ENCODE measurements around the gene TAGAP. TPM values are rescaled to one million over a fixed set of nuclear protein-coding genes. Genes with fewer than 3 reads are reported as not detected.
"Not testable (repeated sequence)": the region's sequence is repeated elsewhere in the genome, so short reads cannot be mapped to it uniquely, and the experiment has no call there.

The TAGAP gene
- total RNA-seq, 1 donor from 2014 or later: 9.2 TPM

DNA sequence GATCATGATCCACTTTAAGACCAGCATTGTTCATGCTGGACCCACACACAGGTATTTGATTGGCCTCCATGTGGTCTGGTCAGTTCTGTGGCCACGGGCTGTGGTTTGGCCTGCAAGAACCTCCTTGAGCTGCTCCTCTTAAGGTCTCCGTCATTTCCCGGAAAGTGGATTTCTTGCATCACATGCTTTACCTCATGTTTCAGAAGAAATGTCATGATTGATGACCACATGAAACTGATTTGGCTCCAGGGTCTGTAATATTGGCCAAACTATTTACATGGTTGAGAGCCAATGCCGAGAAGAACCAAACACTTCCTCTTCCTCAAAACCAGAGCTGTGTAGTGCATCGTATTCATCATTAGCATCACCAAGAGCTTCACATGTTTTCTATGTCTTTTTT lies 31.6 kb downstream of the TAGAP start:
- no peak for DNase-seq (ENCODE audit: low spot score in 2 of 2)
- no peak overlapping the region for H3K27ac ChIP-seq
- no peaks in the 10 kb centered on the region for H3K36me3 ChIP-seq
- TF ChIP-seq, protein P1, sequence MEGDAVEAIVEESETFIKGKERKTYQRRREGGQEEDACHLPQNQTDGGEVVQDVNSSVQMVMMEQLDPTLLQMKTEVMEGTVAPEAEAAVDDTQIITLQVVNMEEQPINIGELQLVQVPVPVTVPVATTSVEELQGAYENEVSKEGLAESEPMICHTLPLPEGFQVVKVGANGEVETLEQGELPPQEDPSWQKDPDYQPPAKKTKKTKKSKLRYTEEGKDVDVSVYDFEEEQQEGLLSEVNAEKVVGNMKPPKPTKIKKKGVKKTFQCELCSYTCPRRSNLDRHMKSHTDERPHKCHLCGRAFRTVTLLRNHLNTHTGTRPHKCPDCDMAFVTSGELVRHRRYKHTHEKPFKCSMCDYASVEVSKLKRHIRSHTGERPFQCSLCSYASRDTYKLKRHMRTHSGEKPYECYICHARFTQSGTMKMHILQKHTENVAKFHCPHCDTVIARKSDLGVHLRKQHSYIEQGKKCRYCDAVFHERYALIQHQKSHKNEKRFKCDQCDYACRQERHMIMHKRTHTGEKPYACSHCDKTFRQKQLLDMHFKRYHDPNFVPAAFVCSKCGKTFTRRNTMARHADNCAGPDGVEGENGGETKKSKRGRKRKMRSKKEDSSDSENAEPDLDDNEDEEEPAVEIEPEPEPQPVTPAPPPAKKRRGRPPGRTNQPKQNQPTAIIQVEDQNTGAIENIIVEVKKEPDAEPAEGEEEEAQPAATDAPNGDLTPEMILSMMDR (IDR thresholded peaks at IDR 0.05): no peak
- no peak overlapping the region for H3K4me3 ChIP-seq
- H3K9me3 ChIP-seq: no peaks in the 10 kb centered on the region
- intact Hi-C loops (cut with DNase I): no loop called here
- H3K4me1 ChIP-seq: no peaks in the 10 kb centered on the region
- H3K27me3 ChIP-seq: no peaks in the 10 kb centered on the region

DNA sequence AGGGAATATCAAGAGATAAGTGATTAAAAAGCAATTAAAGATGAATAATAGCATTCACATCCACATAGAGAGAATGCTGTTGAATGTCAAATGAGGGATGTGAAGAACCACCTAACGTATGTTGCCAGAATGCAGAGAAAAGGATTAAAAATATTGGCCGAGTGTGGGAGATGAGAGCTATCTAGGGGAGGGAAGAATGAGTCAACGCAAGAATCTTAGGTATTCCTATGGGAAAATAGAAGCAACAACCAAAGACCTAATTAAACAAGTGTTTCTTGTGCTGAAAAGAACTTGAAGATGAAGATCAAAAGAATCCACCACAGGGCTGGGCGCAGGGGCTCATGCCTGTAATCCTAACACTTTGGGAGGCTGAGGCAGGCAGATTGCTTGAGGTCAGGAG lies 32.6 kb downstream of the TAGAP start:
- intact Hi-C loops (cut with DNase I): no loop called here
- Histone ChIP-seq H3K4me3 (no peak overlapping the region), H3K4me1 (no peaks in the 10 kb centered on the region), H3K27me3 (no peaks in the 10 kb centered on the region), H3K9me3 (no peaks in the 10 kb centered on the region), H3K27ac (no peak overlapping the region), H3K36me3 (no peaks in the 10 kb centered on the region)
- TF ChIP-seq, protein P1 (IDR thresholded peaks at IDR 0.05): no peak
- DNase-seq (ENCODE audit: low spot score in 2 of 2): no peak

DNA sequence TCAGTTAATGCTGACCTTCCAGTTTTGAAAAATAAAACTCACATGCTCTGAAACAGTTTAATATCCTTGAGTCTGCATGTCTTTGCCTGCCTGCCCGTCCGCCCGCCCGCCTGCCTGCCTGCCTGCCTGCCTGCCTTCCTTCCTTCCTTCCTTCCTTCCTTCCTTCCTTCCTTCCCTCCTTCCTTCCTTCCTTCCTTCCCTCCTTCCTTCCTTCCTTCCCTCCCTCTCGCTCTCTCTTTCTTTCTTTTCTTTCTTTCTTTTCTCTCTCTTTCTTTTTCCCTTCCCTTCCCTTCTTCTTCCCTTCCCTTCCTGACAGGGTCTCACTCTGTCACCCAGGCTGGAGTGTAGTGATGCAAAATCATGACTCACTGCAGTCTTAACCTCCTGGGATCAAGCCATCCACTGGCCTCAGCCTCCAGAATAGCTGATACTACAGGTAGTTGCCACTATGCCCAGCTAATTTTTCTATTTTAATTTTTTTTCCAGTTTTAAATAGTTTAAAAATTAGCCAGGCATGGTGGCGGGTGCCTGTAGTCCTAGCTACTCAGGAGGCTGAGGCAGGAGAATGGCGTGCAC lies 34.7 kb downstream of the TAGAP start:
- DNase-seq (ENCODE audit: low spot score in 2 of 2); H3K36me3 ChIP-seq; intact Hi-C loops (cut with DNase I); H3K9me3 ChIP-seq; H3K27ac ChIP-seq; H3K27me3 ChIP-seq; H3K4me1 ChIP-seq; H3K4me3 ChIP-seq: not testable (repeated sequence)

DNA sequence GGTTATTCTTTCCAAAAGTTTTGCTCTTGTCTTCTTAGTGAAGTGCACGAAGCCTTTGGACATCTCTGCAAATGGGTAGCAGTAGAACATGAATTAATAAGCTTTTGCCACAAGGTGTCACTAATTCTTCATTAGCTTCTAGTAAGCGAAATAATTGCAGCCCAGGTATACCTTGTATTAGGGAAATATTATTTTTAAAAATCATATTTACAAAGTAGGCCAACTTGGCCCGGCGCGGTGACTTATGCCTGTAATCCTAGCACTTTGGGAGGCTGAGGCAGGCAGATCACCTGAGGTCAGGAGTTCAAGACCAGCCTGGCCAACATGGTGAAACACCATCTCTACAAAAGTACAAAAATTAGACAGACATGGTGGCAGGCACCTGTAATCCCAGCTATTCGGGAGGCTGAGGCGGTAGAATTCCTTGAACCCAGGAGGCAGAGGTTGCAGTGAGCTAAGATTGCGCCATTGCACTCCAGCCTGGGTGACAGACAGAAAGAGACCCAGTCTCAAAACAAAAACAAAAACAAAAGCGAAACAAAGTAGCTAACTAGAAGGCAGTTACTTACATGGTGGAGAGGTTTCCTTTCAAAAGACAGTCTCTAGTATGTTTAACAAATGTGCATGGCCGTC lies 36.0 kb downstream of the TAGAP start:
- DNase-seq (ENCODE audit: low spot score in 2 of 2): no peak
- H3K4me3 ChIP-seq: no peak overlapping the region
- intact Hi-C loops (cut with DNase I): no loop called here

DNA sequence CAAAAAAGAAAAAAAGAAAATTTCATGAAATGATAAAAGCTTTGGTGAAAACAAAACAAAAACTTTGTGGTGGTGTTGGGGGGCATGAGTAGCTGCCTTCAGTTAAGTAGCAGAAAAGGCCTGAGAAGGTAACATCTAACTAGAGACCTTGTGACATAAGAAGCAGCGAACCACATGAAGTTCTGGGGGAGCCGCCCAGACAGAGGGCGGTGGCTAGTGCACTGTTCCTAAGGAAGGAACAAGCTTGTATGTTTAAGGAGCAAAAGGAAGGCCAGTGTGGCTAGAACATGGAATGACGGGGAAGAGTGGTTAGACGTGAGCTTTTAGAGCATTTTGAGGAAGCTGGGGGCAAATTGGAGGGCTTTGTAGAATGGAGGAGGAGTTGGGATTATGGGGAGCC lies 37.3 kb downstream of the TAGAP start:
- H3K9me3 ChIP-seq: no peaks in the 10 kb centered on the region
- no peak overlapping the region for H3K4me3 ChIP-seq
- no peaks in the 10 kb centered on the region for H3K36me3 ChIP-seq
- TF ChIP-seq, protein P1 (IDR thresholded peaks at IDR 0.05): no peak
- H3K27me3 ChIP-seq: no peaks in the 10 kb centered on the region
- intact Hi-C loops (cut with DNase I): no loop called here
- H3K27ac ChIP-seq: no peak overlapping the region
- H3K4me1 ChIP-seq: no peaks in the 10 kb centered on the region
- DNase-seq (ENCODE audit: low spot score in 2 of 2): no peak

More for the DNA sequence above, 36.0 kb downstream of the TAGAP start:
- H3K27ac ChIP-seq: no peak overlapping the region
- TF ChIP-seq, protein P1 (IDR thresholded peaks at IDR 0.05): peak in 1 of 3 experiments; percentile 21
- H3K27me3 ChIP-seq: no peaks in the 10 kb centered on the region
- H3K36me3 ChIP-seq: no peaks in the 10 kb centered on the region
- H3K4me1 ChIP-seq: no peaks in the 10 kb centered on the region
- H3K9me3 ChIP-seq: no peaks in the 10 kb centered on the region

DNA sequence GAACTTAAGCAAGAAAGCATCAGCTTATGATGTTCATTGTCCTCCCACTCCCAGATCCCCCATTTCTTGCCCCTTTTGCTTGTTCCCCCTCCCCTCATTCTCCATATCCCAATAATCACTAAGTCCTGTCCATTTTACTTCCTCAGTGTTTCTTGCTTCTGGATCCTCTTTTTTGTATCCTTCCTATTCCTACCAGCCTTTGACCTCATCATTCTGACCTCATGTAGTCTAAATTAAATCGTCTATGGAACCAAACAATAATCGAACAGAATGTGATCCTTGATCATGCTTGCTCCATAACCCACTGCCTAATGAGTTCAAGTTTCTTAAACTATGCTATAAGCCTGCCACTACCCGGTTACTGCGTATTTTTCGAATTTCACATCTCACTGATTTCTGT lies 39.4 kb downstream of the TAGAP start:
- intact Hi-C loops (cut with DNase I): no loop called here
- TF ChIP-seq, protein P1 (IDR thresholded peaks at IDR 0.05): no peak
- H3K27me3 ChIP-seq: no peaks in the 10 kb centered on the region

More for the DNA sequence above, 39.4 kb downstream of the TAGAP start:
- Histone ChIP-seq H3K4me1 (peaks cover 0 to 2% of the 10 kb centered on the region in 2 donors), H3K36me3 (no peaks in the 10 kb centered on the region), H3K4me3 (no peak overlapping the region), H3K27ac (no peak overlapping the region), H3K9me3 (no peaks in the 10 kb centered on the region)
- DNase-seq (ENCODE audit: low spot score in 2 of 2): no peak

Measured in ascending aorta (tissue), 2 donors.